Measurements from ENCODE around the gene ADK. TPM values are rescaled to one million over a fixed set of nuclear protein-coding genes. Genes with fewer than 3 reads are reported as not detected.

ADK gene
- total RNA-seq, 1 experiment from 2014 or later: 159 TPM

DNA sequence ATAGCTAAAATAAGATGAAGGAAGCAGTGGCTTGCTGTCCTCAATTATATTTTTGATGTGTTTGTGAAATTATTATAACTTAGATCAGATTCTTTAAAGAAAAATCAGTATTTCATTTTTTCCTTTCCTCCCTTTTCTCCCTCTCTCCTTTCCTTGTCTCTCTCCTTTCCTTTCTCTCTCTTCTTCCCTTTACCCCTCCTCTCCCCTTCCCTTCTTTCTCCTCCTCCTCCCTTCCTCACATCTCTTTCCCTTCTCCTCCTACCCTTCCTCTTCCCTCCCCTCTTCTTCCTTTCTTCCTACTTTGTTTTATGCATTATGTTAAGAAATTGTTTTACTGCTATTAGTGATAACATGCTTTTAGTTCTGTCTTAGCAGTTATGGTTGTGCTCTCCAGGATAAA lies 171.5 kb downstream of the ADK start:
- H3K79me2 ChIP-seq (ENCODE audit: low read depth): 0 out of 2 replicates have a peak, but pooled peaks cover 4% of the 10 kb centered on the region
- no peak overlapping the region for H3K4me2 ChIP-seq
- POLR2A ChIA-PET (ENCODE audit: unreplicated experiment): no interaction called here
- H4K20me1 ChIP-seq (ENCODE audit: insufficient read depth): peaks cover 2% of the 10 kb centered on the region; the same call in 1 of the 2 replicates
- no TSS peak for BruUV-seq (replicated peaks)
- no peak overlapping the region for H2AFZ ChIP-seq
- no peaks in the 10 kb centered on the region for H3K9me2 ChIP-seq (ENCODE audit: insufficient read depth)
- no peaks in the 10 kb centered on the region for H3K36me3 ChIP-seq (ENCODE audit: low read depth)
- CTCF ChIA-PET: no interaction called here
- H3F3A ChIP-seq (ENCODE audit: insufficient read depth, low read depth): no peaks in the 10 kb centered on the region; the same call in 1 of the 2 replicates
- TF ChIP-seq, protein P1, sequence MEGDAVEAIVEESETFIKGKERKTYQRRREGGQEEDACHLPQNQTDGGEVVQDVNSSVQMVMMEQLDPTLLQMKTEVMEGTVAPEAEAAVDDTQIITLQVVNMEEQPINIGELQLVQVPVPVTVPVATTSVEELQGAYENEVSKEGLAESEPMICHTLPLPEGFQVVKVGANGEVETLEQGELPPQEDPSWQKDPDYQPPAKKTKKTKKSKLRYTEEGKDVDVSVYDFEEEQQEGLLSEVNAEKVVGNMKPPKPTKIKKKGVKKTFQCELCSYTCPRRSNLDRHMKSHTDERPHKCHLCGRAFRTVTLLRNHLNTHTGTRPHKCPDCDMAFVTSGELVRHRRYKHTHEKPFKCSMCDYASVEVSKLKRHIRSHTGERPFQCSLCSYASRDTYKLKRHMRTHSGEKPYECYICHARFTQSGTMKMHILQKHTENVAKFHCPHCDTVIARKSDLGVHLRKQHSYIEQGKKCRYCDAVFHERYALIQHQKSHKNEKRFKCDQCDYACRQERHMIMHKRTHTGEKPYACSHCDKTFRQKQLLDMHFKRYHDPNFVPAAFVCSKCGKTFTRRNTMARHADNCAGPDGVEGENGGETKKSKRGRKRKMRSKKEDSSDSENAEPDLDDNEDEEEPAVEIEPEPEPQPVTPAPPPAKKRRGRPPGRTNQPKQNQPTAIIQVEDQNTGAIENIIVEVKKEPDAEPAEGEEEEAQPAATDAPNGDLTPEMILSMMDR (conservative IDR thresholded peaks at IDR 0.05): no peak
- TF ChIP-seq EZH2 (IDR thresholded peaks at IDR 0.05; ENCODE audit: low read depth): no peak
- no peaks in the 10 kb centered on the region for H3K9me3 ChIP-seq (ENCODE audit: insufficient read depth, low read depth)
- DNase-seq: no peak
- intact Hi-C loops (cut with micrococcal nuclease; ENCODE audit: unreplicated experiment): no loop called here
- no peak overlapping the region for H3K27ac ChIP-seq
- no peaks in the 10 kb centered on the region for H3K27me3 ChIP-seq (ENCODE audit: insufficient read depth, low read depth)
- no peaks in the 10 kb centered on the region for H3K4me1 ChIP-seq (replicated peaks; ENCODE audit: insufficient read depth)
- H3K4me3 ChIP-seq: no peak overlapping the region

DNA sequence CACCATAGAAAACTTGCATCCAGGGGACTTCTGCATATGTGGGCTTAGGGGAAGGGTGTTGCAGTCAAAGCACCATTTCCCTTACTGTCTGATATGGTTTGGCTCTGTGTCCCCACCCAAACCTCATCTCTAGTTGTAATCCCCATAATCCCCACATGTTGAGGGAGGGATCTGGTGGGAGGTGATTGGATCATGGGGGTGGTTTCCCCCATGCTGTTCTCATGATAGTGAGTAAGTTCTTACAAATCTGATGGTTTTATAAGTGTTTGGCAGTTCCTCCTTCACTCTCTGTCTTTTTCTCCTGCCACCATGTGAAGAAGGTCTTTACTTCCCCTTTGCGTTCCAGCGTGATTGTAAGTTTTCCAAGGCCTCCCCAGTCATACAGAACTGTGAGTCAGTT lies 177.4 kb downstream of the ADK start:
- intact Hi-C loops (cut with micrococcal nuclease; ENCODE audit: unreplicated experiment): no loop called here
- no peaks in the 10 kb centered on the region; the same call in 1 of the 2 replicates for H3K9me2 ChIP-seq (ENCODE audit: insufficient read depth)
- H3F3A ChIP-seq (ENCODE audit: insufficient read depth, low read depth): 0 out of 2 replicates have a peak, but pooled peaks cover 4% of the 10 kb centered on the region
- H4K20me1 ChIP-seq (ENCODE audit: insufficient read depth): no peaks in the 10 kb centered on the region; the same call in 1 of the 2 replicates
- no peaks in the 10 kb centered on the region for H3K9me3 ChIP-seq (ENCODE audit: insufficient read depth, low read depth)
- no peak overlapping the region for H3K4me2 ChIP-seq
- CTCF ChIA-PET: no interaction called here
- 0 out of 2 replicates have a peak, but pooled peaks cover 4% of the 10 kb centered on the region for H3K79me2 ChIP-seq (ENCODE audit: low read depth)
- TF ChIP-seq, protein P1 (conservative IDR thresholded peaks at IDR 0.05): no peak
- no peak for TF ChIP-seq EZH2 (IDR thresholded peaks at IDR 0.05; ENCODE audit: low read depth)
- H2AFZ ChIP-seq: no peak overlapping the region
- POLR2A ChIA-PET (ENCODE audit: unreplicated experiment): no interaction called here
- H3K27me3 ChIP-seq (ENCODE audit: insufficient read depth, low read depth): no peaks in the 10 kb centered on the region
- no peaks in the 10 kb centered on the region for H3K36me3 ChIP-seq (ENCODE audit: low read depth)
- H3K27ac ChIP-seq: no peak overlapping the region
- H3K4me1 ChIP-seq (replicated peaks; ENCODE audit: insufficient read depth): no peaks in the 10 kb centered on the region
- H3K4me3 ChIP-seq: no peak overlapping the region
- BruUV-seq (replicated peaks): no TSS peak
- no peak for DNase-seq

DNA sequence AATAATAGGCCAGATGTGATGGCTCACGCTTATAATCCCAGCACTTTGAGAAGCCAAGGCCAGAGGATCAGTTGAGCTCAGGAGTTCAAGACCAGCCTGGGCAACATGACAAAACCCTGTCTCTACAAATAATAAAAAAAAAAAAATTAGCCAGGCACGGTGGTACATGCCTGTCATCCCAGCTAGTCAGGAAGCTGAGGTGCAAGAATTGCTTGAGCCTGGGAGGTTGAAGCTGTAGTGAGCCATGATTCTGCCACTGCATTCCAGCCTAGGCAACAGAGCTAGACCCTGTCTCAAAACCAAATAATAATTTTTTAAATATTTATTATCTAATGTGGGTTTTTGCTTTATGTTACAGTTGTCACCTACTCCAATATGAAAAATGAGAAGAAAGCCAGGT lies 178.9 kb downstream of the ADK start:
- intact Hi-C loops (cut with micrococcal nuclease; ENCODE audit: unreplicated experiment): no loop called here
- Histone ChIP-seq H3K36me3 (ENCODE audit: low read depth) (no peaks in the 10 kb centered on the region), H3K4me1 (replicated peaks; ENCODE audit: insufficient read depth) (no peaks in the 10 kb centered on the region), H3K4me2 (no peak overlapping the region), H3F3A (ENCODE audit: insufficient read depth, low read depth) (0 out of 2 replicates have a peak, but pooled peaks cover 4% of the 10 kb centered on the region), H3K27me3 (ENCODE audit: insufficient read depth, low read depth) (no peaks in the 10 kb centered on the region), H4K20me1 (ENCODE audit: insufficient read depth) (no peaks in the 10 kb centered on the region; the same call in 1 of the 2 replicates), H3K9me3 (ENCODE audit: insufficient read depth, low read depth) (no peaks in the 10 kb centered on the region), H3K79me2 (ENCODE audit: low read depth) (no peaks in the 10 kb centered on the region), H3K4me3 (no peak overlapping the region), H3K27ac (no peak overlapping the region), H2AFZ (no peak overlapping the region), H3K9me2 (ENCODE audit: insufficient read depth) (no peaks in the 10 kb centered on the region; the same call in 1 of the 2 replicates)
- POLR2A ChIA-PET (ENCODE audit: unreplicated experiment): interaction anchor here (0.6 kb wide), 1 partner anchor 450 kb away, joined by 5 read pairs; no protein-coding TSS in a partner anchor
- TF ChIP-seq, protein P1 (conservative IDR thresholded peaks at IDR 0.05): no peak
- TF ChIP-seq EZH2 (IDR thresholded peaks at IDR 0.05; ENCODE audit: low read depth): no peak
- DNase-seq: no peak
- no TSS peak for BruUV-seq (replicated peaks)
- CTCF ChIA-PET: no interaction called here
